HuH-7.5 (cell line): Measurements from ENCODE around the gene MST1.
"Not testable (repeated sequence)": the region's sequence is repeated elsewhere in the genome, so short reads cannot be mapped to it uniquely, and the experiment has no call there.

ENCODE experiments used
- DNase-seq: peaks from one replicate; pipeline ENCODE4 v3.0.0; 2011; ENCODE audit warnings: low spot score

Gene MST1

DNA sequence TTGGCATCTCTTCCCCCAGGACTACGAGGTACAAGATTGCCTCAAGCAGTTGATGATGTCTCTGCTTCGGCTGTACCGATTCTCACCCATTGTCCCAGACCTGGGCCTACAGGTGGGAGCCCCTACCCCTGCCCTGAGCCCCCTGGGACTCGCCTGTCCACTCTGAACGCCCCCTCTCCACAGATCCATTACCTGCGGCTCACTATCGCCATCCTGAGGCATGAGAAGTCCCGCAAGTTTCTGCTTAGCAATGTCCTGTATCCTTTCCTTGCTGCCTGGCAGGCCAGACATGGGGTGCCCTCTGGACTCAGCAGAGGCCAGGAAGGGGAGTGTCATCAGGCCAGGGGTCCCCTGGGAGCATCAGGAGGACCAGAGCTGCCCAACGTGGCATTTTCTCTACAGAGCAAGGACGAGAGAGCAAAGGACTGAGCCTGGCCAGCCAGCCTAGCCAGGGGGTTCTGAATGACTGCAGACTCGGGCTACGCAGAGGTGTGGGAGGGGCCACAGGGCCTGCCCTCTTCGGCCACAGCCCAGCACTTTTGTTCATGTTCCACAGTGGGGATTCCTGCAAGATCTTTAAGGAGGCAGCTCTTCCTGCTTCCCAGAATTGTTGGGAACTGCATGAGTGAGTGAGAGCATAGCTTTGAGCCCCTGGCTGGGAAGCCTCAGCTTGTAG, 11.3 kb upstream of the MST1 start:
- DNase-seq, result no peak

DNA sequence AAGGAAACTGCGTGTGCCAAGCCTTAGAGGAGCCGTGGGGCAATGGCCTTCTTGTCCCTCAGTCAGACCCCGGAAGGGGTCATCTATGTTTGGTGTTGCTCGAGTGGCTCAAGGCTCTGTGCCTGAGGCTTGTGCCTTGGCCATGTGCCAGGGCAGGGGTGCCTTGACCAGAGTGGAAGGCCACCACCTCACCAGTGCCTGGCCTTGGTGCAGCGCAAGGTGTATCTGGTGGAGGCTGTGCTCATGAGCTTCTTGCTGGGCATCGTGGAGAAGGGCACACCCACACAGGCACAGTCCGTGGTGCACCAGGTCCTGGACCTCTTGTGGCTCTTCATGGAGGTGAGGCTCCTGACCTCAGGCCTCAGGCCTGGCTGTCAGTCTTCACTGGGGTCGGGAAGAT, 10.7 kb upstream of the MST1 start:
- DNase-seq, result no peak

DNA sequence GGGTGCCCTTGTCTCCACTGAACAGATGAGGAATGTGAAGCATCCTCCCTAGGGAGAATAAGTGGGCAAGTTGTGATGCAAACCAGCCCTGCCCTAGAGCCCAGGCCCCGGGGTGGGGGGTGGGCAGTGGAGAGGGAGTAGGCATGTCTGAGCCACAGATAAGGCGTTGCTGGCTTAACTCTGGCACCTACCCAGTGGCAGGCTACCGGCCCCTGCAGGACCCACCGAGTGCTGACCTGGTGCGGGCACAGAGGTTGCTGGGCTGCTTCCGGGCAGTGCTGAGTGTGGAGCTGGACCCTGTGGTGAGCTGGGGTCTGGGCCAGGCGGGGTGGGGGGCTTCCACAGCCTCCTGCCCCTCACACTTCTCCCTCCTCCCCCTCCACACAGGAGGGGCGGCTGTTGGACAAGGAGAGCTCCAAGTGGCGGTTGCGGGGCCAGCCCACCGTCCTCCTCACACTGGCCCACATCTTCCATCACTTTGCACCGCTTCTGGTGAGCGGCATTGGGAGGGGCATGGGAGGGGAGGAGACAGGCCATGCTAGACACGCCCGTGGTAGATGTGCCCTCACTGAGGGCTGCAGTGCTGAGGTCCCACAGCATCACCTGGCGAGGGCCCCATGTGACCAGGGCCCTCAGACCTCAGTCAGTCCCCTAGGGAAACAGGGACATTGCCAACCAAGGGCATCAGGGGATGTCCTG, 10.2 kb upstream of the MST1 start:
- DNase-seq, result no peak

DNA sequence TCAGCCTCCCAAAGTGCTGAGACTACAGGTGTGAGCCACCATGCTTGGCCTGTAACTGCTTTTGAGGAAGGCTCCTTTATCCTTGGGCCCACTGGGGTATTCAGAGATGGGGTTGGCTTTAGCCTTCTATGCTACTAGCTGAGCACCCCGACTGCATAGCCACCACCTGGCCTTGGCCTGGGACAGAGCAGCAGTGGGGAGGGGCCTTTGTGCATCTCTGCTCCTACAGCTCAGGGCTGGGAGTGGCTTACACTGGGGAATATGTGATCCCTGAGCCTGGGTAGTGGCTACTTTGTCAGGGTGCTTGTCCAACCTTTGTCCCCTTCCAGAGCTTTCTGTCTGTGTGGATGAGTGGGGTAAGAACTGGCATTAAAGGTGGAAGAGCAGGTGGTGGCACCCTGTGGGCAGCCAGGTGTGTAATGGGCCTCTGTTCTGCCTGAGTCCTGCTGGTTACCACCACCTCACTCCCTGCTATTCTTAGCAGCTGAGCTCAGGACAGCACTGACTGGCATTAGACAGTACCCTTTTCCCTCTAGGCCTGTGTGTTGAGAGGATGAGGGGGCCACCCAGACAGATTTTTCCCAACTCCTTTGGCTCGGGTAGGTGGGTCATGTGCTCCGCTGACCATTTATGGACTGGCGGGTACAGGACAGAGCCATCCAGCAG, 6.2 kb upstream of the MST1 start:
- not testable (repeated sequence) for DNase-seq

DNA sequence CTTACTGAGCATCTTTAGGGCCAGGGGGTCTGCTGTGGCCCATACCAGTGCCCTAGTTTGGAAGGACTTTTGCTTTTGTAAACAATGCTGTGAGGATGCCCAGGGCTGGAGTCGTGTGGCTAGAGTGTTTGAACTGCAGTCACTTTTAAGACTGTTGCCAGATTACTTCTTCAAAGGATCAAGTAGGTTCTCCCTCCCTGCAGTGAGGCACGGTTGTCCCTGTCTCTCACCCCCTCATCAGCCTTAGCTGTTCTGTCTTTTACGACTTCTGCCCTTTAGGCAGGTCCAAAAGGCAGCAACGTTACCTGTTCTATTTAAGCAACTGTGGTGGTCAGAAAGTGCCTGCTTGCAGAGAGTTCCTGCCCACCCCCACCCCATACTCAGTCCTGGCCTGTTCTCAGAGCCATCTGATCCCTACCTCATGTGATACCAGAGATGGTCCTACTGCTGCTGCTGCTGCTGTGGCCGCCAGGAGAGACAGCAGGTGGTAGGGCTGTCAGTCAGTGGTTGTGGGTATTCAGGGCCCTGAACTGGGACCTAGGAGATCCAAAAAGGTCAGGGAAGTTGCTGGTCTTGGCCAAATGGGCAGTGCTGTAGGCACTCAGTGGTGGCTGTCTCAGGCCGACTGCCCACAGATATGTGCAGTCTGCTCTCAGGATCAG, 5.3 kb upstream of the MST1 start:
- DNase-seq, result not testable (repeated sequence)

DNA sequence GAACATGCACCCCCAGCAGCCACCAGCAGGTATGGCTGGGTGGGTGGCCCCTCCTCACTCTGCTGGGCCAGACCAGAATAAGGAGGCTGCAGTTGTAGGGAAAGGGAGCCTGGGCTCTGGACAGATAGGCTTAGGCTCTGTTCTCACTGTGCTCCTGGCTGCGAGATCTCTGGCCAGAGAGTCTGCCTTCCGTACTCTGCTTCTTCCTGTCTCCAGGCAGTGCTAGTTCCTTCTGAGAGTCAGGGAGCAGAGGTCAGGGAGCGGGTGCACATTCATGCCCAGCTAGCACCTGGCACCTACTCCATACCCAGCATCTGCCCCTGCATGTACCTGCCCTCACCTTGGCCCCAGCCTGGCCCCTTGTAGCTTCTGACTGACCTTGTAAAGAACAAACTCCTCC, 2.2 kb upstream of the MST1 start:
- DNase-seq, result not testable (repeated sequence)

DNA sequence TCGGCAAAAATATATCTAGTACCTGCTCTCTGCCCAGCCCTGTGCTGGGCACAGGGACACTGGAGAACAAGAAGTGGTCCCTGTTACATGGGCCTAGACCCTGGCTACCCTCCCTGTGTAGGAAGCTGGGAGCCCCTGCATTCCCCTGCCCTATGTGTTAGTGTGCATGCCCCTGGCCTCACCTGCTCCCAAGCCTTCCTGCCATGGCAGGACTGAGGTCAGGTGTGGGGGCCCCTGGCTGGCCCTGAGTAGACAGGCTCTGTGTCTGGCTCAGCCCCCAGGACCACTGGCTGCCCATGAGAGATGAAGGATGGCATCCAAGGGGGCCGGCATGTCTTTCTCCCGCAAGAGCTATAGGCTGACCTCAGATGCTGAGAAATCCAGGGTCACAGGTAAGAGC, 1.6 kb upstream of the MST1 start:
- DNase-seq, result not testable (repeated sequence)

DNA sequence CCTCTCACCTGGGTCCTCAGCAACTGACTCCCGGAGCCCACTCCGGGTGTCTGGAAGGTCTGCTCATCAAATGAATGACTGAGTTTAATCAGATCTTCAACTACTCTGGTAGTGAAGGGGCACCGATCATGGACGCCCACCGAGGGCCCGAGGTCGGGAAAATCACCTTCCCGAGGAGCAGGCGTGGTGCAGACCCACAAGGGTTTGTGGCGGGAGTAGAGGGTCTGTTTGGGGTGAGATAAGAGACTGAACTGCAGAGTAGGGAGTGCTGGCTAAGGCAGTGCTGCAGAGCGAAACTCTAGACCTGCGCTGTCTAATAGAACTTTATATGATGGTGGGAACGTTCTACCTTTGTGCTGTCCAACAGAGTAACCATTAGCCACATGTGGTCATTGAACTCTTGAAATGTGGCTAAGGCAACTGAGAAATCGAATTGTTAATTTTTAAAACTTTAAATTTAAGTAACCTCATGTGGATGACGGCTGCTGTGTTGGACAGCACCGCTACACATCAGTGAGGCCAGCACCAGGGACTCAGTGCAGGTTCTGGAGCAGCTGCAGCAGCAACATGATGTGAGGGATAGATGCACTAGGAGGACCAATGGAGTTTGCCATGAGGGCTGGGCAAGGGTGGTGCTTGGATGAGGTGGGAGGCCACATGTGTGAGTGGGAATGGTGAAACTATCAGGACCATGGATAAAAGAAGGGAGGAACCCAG, 792 bp upstream of the MST1 start:
- DNase-seq, result not testable (repeated sequence)

DNA sequence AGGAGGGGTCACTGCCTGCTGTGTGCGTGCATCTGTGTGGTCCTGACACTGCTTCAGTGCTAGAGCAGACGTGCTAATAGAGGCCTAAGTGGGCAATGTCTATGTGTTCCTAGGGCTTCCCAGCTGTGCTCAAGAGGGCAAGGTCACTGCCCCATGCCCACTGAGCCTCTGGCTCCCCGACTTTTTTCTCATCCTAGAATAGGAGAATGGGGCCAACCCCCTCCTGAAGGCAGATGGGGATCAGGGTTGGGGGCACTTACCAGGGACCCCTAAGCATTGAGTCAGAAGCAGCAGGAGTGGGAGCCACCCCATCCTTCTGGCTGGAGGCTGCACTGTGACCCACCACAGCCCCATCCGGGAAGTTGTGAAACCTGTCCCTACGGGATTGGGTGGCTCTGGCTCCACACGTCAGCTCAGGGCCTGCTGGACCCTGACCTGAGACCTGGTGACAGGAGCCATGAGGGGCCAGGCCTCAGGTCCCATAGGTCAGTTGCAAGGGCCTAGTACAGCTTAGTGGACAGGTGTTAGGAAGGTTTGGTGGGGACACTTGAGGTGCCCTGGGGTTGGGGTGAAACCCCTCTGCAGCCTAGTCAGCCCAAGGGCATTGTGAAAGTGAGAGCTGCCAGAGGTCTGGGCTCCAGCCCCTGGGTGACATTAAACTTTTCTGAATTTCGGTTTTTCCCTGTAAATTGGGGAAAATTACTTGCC, 782 bp downstream of the MST1 start:
- DNase-seq, result peak; percentile 46

DNA sequence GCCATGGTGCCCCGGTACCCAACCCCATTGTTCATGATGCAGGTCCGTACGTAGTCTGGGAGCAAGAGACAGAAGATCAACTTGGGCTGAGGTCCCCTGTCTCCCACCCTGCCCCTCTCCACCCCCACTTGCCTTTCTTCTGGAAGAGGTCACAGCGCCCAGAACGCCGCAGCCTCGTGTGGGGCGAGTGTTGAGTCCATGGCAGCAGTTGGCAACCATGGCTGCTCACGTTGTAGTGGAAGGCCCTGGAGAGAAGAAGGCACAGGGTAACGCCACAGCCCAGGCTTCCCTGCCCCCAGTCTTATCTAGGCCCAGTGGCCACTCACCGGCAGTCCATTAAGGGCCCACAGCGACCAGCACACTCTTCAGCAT, 1.9 kb downstream of the MST1 start:
- DNase-seq, result not testable (repeated sequence)

DNA sequence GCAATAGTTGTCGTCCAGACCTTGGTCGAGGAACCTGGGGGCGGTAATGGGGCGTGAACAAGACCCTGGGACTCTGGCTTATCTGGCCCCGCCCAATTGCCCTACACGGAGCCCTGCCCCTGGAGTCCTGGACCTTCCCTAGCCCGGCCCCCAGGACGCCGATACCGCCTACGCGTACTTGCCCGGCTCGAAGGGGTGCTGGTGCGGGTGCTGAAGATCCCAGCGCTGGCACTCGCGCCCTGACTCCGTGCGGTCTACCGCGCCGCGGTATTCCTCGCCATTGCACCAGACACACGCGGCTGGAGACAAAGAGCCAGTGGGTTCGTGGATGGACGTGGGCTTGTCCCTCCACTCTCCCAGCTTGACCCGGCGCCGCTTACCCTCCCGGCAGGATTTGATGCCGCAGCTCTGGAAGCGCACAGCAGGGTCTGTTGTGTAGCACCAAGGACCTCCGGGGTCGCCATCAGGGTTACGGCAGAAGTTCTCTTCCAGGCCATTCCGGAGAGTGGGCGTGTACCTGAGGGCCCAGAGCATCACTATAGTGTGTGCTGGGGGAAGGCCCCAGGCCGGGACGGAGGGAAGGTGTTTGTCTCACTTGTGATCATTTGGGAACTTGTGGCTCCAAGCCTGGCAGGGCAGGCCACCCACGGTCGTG, 2.4 kb downstream of the MST1 start:
- not testable (repeated sequence) for DNase-seq

DNA sequence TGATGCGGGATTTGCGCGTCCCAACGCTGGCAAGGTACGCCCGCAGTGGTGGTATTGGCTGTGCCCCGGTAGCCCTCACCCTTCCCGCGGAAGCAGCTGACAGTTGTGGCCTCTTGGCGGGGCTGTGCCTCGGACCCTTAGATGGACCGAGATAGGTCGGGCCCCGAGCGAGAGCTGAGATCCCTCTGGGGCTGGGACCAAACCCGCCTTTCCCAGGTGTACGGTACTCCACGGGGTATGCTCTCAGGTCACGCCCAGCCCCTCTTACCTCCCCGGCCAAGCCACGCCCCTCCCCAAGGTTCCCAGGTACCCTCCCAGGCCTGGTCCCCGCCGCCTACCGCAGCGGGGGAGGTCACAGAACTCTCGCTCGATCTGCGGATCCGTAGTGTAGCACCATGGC, 2.9 kb downstream of the MST1 start:
- DNase-seq, result not testable (repeated sequence)

DNA sequence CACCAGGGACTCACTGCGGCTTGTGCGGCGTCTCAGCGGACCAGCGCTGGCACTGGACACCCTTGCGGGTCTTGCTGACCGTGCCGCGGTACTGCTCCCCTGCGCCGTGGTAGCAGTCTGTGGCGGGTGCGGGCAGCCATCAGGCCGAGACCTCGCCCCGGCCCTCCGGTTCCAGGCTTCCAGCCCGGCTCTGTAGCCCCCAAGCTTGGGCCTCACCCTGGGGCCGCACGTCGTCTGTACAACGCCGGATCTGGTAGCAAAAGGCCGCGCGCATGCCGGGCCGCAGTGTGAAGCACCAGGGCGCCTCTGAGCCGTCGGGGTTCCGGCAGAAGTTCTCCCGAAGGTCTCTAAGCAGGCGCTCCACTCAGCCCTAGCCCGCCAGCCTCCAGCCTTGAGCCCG, 3.4 kb downstream of the MST1 start:
- not testable (repeated sequence) for DNase-seq

DNA sequence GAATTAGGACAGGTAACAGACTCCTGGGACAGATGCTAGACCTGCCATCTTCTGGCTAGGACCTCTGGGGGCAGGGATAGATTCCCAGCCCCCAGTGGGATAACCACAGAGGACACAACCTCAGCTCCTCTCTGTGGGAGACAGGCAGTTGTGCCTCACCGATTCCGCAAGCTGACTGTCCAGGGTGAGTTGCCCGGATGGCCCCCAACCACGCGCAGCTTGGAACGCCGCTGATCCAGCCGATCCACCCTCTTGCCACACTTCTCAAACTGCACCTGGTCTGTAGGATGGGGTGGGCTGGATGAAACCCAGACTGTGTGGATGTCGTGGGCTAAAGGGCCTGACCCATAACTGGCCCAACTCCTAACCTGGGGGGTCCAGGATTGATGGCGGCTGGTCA, 4.2 kb downstream of the MST1 start:
- not testable (repeated sequence) for DNase-seq

DNA sequence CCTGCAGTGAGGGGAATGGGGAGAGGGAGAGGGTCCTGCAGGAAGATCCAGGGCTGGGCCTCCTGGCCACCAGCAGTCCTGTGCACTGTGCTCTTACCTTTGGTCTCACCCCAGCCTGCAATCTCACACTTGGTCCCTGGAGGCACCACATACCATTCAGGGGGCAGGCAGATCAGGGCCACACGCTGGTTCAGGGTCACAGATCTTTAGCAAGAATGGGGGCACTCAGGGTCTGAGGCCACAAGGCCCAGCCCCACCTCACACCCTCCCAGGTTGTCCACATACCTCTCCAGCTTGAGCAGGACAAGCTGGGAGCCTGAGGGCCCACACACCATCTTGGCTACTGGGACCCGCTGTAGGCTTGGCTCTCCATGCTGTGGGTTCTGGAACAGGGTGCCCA, 4.8 kb downstream of the MST1 start:
- not testable (repeated sequence) for DNase-seq

DNA sequence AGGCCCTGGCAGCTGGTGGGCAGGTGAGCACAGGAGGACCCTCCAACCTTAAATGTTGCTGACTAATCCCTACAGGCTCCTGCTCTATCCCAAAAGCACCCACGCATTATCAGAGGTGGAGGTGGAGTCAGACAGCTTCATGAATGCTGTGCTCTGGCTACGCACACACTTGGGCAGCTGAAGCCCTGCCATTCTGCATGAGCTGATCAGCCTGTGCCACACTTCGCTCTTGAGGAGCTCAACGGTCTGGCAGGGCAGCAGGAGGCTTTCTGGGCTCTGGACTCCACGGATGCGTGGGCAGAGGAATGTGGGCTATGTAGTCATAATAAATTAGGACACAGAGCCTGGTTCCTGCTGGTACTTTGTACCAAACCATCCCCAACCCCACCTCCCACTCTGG, 6.1 kb downstream of the MST1 start:
- no peak for DNase-seq

DNA sequence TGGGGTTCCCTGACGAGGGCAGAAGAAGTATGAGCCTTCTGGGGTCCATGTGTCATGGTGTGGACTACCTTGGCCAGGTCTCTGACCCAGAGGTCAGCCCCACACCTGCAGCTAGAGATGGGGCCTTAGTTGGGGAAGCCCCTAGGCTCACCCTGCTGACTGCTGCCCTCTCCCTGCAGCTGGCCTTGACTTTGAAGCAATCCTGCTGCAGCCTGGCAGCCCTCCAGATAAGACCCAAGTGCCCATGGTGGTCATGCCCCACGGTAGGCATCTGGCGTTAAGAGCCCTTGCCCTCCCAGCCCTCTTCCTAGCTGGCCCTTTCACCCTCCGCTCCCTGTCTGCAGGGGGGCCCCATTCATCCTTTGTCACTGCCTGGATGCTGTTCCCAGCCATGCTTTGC, 7.7 kb downstream of the MST1 start:
- DNase-seq, result no peak

DNA sequence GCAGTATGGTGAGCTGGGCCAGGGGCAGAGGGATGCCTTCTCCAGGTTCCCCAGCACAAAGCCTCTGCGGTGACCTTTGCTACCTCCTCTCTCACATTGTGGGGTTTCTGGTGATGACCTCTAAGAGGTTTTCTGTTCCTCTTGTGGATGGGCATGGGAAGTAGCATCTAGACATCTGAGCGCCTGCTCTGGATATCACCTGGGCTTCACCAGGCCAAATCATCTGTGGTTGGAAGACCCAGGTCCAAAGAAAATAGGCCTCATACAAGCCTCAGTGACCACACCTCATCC, 8.1 kb downstream of the MST1 start:
- DNase-seq, result no peak

DNA sequence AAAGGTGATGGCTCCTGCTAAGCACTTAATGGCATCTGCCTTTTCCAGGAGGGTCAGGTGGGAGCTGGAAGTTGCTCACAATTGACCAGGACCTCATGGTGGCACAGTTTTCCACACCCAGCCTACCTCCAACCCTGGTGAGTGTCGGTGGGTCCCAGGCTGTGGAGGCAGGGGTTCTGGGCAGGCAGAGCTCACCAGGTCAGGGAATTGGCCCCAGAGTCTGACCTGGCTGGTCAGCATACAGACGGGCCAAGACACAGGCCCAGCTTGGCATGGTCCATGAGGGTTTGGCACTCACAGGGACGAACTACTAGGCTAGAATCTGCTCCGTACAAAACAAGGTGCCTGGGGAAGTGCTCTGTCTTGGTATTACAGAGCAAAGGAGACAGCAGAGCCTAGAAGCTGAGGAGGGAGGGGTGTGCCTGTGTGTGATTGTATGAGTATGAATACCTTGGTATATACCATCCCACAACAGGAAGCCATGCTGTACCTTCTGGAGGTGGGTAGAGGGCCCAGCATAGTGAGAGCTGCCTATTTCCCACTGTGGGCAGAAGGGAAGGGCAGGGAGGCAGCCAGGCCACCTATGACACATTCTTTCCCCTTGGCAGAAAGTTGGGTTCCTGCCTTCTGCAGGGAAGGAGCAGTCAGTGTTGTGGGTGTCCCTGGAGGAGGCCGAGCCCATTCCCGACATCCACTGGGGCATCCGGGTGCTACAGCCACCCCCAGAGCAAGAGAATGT, 8.6 kb downstream of the MST1 start:
- no peak for DNase-seq

DNA sequence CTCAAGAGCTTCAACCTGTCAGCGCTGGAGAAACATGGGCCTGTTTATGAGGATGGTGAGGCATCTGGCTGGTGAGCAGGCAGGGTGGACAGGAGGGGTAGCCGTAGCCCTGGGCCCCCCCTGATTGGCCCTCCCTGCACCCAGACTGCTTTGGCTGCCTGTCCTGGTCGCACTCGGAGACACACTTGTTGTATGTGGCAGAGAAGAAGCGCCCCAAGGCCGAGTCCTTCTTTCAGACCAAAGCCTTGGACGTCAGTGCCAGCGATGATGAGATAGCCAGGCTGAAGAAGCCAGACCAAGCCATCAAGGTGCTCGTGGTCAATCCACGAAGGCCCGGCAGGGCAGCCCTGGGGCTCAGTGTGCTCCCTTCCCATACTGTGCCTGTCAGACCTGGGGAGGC, 13.4 kb downstream of the MST1 start:
- no peak for DNase-seq
